CD4-positive, alpha-beta T cell (primary cell): ENCODE measurements around the gene RPL26. TPM values are rescaled to one million over a fixed set of nuclear protein-coding genes. Genes with fewer than 3 reads are reported as not detected.

Experiments
- ATAC-seq: fragments of 200-7000 bp; cut with Tn5 transposase; one replicate; pipeline ENCODE4 v1.10.0; 2022; ENCODE audit warnings: mild to moderate bottlenecking; ENCODE audit not compliant: poor library complexity
- CTCF ChIA-PET: fragments of 350-600 bp; sonication (Branson Sonifier 250); formaldehyde crosslinking; loops from one replicate; lab custom pipeline; 2021; ENCODE audit warnings: antibody characterized with exemption, inconsistent platforms; lab: Charles Lee
- POLR2A ChIA-PET: fragments of 350-600 bp; sonication (Branson Sonifier 250); formaldehyde crosslinking; loops from one replicate; lab custom pipeline; 2021; ENCODE audit warnings: antibody characterized with exemption, inconsistent platforms; lab: Charles Lee
- DNase-seq, 14 experiments: peaks; one replicate each; pipeline ENCODE4 v3.0.0-alpha.2; 2013 to 2020; ENCODE audit warnings: mixed read lengths in 2 of 14
- H3K27ac ChIP-seq, 2 donors: one replicate each; pipeline versions ENCODE4 v1.5.1 to v1.7.0; 2013; ENCODE audit warnings: low read length in 2 of 2, low read depth in 1 of 2, mild to moderate bottlenecking in 1 of 2
- H3K27me3 ChIP-seq, 2 experiments: 1 replicate in 1 of 2; 2 replicates in 1 of 2; pipeline versions ENCODE4 v1.6.1 to v1.7.0; 2013; ENCODE audit warnings: low read length in 2 of 2, control low read depth in 1 of 2, mild to moderate bottlenecking in 1 of 2, moderate library complexity in 1 of 2; ENCODE audit not compliant: insufficient read depth in 2 of 2, control insufficient read depth in 1 of 2
- H3K36me3 ChIP-seq: one replicate; pipeline ENCODE4 v1.6.1; 2013; ENCODE audit warnings: low read length, control low read depth; ENCODE audit not compliant: insufficient read depth
- H3K4me1 ChIP-seq: one replicate; pipeline ENCODE4 v1.6.1; 2013; ENCODE audit warnings: low read length, control low read depth; ENCODE audit not compliant: insufficient read depth
- H3K4me3 ChIP-seq: one replicate; pipeline ENCODE4 v1.5.1; 2013; ENCODE audit warnings: mild to moderate bottlenecking, low read length, moderate library complexity
- H3K9me3 ChIP-seq, 2 experiments: 1 replicate in 1 of 2; 2 replicates in 1 of 2; pipeline versions ENCODE4 v1.6.1 to v1.7.0; 2013; ENCODE audit warnings: low read length in 2 of 2, mild to moderate bottlenecking in 2 of 2, control low read depth in 1 of 2, moderate library complexity in 1 of 2; ENCODE audit not compliant: control insufficient read depth in 1 of 2, insufficient read depth in 1 of 2
- H3K27ac Mint-ChIP-seq: one replicate; pipeline ENCODE4 v1.8.0; 2020; ENCODE audit warnings: mixed read lengths
- H3K27me3 Mint-ChIP-seq: one replicate; pipeline ENCODE4 v1.8.0; 2021; ENCODE audit warnings: mixed read lengths
- H3K36me3 Mint-ChIP-seq: one replicate; pipeline ENCODE4 v1.8.0; 2021; ENCODE audit warnings: low read depth, mixed read lengths
- H3K4me1 Mint-ChIP-seq: one replicate; pipeline ENCODE4 v1.8.0; 2021; ENCODE audit warnings: low read depth, mixed read lengths
- H3K4me3 Mint-ChIP-seq: one replicate; pipeline ENCODE4 v1.8.0; 2020; ENCODE audit warnings: mild to moderate bottlenecking, mixed read lengths
- H3K9me3 Mint-ChIP-seq: one replicate; pipeline ENCODE4 v1.8.0; 2020; ENCODE audit warnings: mixed read lengths
- intact Hi-C, 2 experiments: fragments of 100-400 bp; cut with DNase I in 1 of 2; cut with micrococcal nuclease in 1 of 2; formaldehyde crosslinking; loops; one replicate each; pipeline versions ENCODE4 v1.15.1 to v1.9.0; 2023 to 2025; cut with DNase I, micrococcal nuclease
- polyA plus RNA-seq, 2 donors: library from polyadenylated mRNA; unstranded; fragments of 120-200 nt; gene quantifications; one replicate each; pipeline ENCODE4 v1.2.1, GENCODE V29; 2013
- total RNA-seq, 174 experiments: library from RNA in 2 of 174; stranded (reverse) in 2 of 174; gene quantifications; one replicate each; pipeline ENCODE4 v1.2.3 and lab custom pipeline; 2021 to 2026
- TF ChIP-seq, protein P1 (sequence below): fragments of 200-600 bp; IDR thresholded peaks from one replicate; pipeline ENCODE4 v1.8.0; 2022; ENCODE audit warnings: antibody characterized with exemption, mild to moderate bottlenecking

The RPL26 gene
- total RNA-seq (1,000 to 10,000 TPM; 2,959 to 3,104 TPM), total RNA-seq (lab: John Stamatoyannopoulos, UW) (51.2 to 213 (median 120) reads per million in 172 experiments)
- polyA plus RNA-seq (2013, experiment 1 of 2) = 5,441 TPM
- polyA plus RNA-seq (2013, experiment 2 of 2) = 4,411 TPM

DNA sequence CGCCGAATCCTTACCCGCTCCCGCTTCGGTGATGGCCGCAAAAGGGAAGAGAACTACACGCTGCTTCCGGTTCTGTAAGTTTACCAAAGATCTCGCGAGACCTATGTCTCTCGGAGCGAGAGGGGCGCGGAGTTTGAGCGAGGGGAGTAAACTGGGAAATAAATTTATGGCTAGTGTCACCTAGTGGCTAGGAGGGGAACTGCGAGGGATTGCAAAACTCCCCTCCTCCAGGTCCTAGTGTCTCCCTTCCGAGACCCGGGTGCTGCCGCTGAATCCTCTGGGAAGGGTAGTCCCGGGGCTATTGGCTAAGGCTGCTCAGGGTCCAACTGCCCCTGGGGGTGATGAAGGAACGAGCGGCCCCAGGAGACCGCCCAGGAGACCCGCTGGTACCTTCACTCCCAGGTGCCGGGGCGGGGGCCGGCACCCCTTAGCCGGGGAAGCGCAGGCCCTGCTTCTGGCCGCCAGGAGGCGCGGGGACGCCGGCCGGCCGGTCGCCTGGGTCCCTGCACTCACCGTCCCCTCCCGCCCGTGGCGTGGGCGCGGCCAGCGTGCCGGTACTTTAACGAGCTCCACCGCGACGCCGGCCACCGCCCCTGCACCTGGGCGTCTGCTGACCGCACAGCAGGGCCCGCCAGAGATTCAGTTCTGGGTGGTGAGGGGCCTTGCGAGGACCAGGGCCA lies at the start of gene RPL26:
Gene RPL26, minus strand, starts transcription at position 51 of the 680 bp plus-strand sequence. CDS start 883 bp downstream, outside the sequence.
- TF ChIP-seq, protein P1, sequence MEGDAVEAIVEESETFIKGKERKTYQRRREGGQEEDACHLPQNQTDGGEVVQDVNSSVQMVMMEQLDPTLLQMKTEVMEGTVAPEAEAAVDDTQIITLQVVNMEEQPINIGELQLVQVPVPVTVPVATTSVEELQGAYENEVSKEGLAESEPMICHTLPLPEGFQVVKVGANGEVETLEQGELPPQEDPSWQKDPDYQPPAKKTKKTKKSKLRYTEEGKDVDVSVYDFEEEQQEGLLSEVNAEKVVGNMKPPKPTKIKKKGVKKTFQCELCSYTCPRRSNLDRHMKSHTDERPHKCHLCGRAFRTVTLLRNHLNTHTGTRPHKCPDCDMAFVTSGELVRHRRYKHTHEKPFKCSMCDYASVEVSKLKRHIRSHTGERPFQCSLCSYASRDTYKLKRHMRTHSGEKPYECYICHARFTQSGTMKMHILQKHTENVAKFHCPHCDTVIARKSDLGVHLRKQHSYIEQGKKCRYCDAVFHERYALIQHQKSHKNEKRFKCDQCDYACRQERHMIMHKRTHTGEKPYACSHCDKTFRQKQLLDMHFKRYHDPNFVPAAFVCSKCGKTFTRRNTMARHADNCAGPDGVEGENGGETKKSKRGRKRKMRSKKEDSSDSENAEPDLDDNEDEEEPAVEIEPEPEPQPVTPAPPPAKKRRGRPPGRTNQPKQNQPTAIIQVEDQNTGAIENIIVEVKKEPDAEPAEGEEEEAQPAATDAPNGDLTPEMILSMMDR = peak; percentile 100
- ChIA-PET POLR2A (interaction anchor here (0.6 to 2.1 kb wide), 8 partner anchors 10 to 583 kb away, joined by 3 to 20 read pairs (median 4); partner anchors contain the start of gene NDEL1), CTCF (interaction anchor here (0.6 to 2.8 kb wide), 13 partner anchors 8 to 403 kb away, joined by 3 to 14 read pairs (median 4); partner anchors contain the start of genes NDEL1 and PFAS)
- H3K36me3 Mint-ChIP-seq = peaks cover 56% of the 10 kb centered on the region
- H3K27me3 Mint-ChIP-seq = no peaks in the 10 kb centered on the region
- H3K36me3 ChIP-seq = peaks cover 33% of the 10 kb centered on the region
- H3K9me3 ChIP-seq = no peaks in the 10 kb centered on the region
- peak within 1 kb of the TSS; percentile 95 for H3K4me3 ChIP-seq
- intact Hi-C loops = loop anchor here (1.0 to 10.0 kb wide), 8 partner anchors 52 to 1368 kb away; partner anchors contain the start of genes NDEL1 (in 2 of the 2), CCDC42 (in 1 of the 2) and RNASEK (in 1 of the 2)
- peaks cover 47% of the 10 kb centered on the region for H3K4me1 ChIP-seq
- H3K4me1 Mint-ChIP-seq = peaks cover 64% of the 10 kb centered on the region
- H3K4me3 Mint-ChIP-seq = peak within 1 kb of the TSS; percentile 95
- H3K27me3 ChIP-seq = no peaks in the 10 kb centered on the region
- DNase-seq = peak; percentile 89 to 98 (median 93)
- peak within 1 kb of the TSS; percentile 91 for H3K27ac Mint-ChIP-seq
- ATAC-seq = peak; percentile 86
- H3K9me3 Mint-ChIP-seq = no peaks in the 10 kb centered on the region
- H3K27ac ChIP-seq = peak within 1 kb of the TSS; percentile 72 to 76

DNA sequence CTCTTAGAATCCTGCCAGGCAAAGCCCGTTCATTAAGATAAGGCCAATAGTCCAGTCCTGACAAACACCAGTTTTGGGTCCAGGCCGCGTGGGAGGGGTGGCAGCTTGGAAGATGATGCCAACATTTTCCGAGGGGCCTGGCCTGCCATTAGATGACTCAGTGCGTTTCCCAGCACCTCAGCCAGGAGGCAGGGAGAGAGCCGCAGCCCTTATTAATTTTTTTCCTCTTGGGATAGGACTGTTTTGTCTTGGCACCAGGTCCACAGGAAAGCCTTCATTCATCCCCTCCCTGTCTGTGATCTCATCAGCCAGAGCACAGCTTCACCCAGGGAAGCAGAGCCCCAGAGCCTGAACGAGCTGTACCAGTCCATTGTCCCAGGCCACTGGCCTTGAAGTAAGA lies 48.0 kb upstream of the RPL26 start:
- CTCF ChIA-PET = no interaction called here
- TF ChIP-seq, protein P1 = no peak
- Histone ChIP-seq H3K36me3 (no peaks in the 10 kb centered on the region), H3K27ac (no peak overlapping the region), H3K9me3 (no peaks in the 10 kb centered on the region), H3K4me1 (peaks cover 6% of the 10 kb centered on the region), H3K4me3 (no peak overlapping the region), H3K27me3 (no peaks in the 10 kb centered on the region)
- intact Hi-C loops = loop anchor here in 1 of 2 experiments (10.0 kb wide), 3 partner anchors 524 to 1416 kb away; partner anchors contain the start of genes CFAP52, RNASEK and STX8
- Mint-ChIP-seq H3K27me3 (peaks cover 10% of the 10 kb centered on the region), H3K27ac (no peak overlapping the region), H3K9me3 (no peaks in the 10 kb centered on the region), H3K4me1 (peaks cover 6% of the 10 kb centered on the region), H3K36me3 (peaks cover 8% of the 10 kb centered on the region), H3K4me3 (no peak overlapping the region)
- DNase-seq (no peak), ATAC-seq (no peak)
- POLR2A ChIA-PET = no interaction called here

DNA sequence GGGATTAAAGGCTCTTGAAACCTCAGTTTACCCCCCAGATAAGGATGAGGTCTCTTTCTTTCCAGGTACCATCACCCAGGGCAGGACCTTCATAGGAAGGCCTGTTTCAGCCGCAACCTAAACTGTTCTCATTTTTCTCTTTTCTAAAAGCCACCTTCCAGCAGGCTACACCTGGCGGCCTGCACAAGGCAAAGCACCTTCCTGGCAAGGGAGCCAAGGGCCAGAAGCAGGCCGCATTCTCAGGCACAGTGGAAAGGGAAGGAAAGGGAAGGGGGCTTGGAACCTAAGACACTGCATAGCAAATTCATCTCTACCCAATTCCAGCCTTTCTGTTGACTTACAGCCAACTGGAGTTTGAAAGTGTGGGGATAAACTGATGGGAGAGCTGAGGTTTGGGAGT lies 43.8 kb upstream of the RPL26 start:
- Histone ChIP-seq H3K4me1 (no peaks in the 10 kb centered on the region), H3K27me3 (no peaks in the 10 kb centered on the region), H3K9me3 (no peaks in the 10 kb centered on the region), H3K4me3 (no peak overlapping the region), H3K36me3 (no peaks in the 10 kb centered on the region), H3K27ac (no peak overlapping the region)
- H3K4me3 Mint-ChIP-seq = no peak overlapping the region
- peaks cover 29% of the 10 kb centered on the region for H3K27me3 Mint-ChIP-seq
- H3K4me1 Mint-ChIP-seq = no peaks in the 10 kb centered on the region
- H3K9me3 Mint-ChIP-seq = no peaks in the 10 kb centered on the region
- no peaks in the 10 kb centered on the region for H3K36me3 Mint-ChIP-seq
- TF ChIP-seq, protein P1 = no peak
- ATAC-seq (no peak), DNase-seq (no peak)
- ChIA-PET CTCF (no interaction called here), POLR2A (no interaction called here)
- no peak overlapping the region for H3K27ac Mint-ChIP-seq
- intact Hi-C loops = no loop called here
